Femur (tissue), 1 donor: ENCODE data around the gene TEAD4.

ENCODE experiments used
- DNase-seq: peaks from one replicate; pipeline ENCODE4 v3.0.0-alpha.2; 2017

The TEAD4 gene

DNA sequence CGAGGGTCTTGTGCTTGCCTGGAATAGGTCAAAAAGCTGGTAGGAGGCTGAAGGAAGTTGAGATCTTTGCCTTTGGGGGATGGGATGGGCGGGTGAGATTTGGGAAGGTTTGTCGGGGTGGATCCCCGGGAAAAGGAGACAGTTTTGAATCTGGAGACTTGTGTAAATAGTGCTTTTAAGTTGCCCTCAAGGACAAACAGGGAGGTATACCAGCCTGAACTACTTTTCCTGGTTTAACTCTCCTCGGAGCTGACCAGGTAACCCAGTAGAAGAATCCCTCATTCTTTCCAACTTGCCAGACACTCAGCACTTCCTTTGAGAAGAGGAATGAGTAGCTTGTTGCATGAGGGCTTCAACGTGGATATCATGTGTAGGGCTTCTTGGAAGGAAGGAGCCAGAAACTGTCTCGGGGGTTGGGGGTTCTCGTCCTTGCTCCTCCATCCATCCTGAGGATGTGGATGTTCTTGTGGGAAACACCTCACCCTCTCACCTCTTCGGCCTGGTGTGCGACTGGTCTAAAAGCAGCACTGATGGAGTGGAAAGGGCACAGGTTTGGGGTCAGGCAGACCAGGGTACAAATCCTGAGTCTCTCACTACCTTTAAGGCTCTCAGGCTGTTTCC is 1.9 kb downstream of the TEAD4 start:
- no peak for DNase-seq

DNA sequence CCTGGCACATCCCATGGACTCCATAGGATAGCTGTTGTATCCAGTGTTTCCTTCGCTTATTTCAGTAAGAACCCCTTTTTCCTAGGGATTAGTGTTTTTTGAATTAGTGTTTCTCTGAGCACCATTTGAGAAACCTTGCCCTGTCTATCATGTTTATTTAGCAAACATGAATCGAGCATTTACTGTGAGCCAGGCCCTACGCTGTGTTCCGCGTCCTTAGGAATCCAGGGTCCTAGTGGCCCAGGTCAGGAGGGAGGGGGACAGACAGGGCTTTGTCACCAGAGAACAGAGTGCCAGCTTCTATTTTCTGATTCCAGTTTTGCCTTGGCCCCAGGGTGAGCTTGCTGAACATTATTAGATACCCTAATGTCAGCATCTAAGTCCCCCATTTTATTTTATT is 2.5 kb downstream of the TEAD4 start:
- DNase-seq = no peak

DNA sequence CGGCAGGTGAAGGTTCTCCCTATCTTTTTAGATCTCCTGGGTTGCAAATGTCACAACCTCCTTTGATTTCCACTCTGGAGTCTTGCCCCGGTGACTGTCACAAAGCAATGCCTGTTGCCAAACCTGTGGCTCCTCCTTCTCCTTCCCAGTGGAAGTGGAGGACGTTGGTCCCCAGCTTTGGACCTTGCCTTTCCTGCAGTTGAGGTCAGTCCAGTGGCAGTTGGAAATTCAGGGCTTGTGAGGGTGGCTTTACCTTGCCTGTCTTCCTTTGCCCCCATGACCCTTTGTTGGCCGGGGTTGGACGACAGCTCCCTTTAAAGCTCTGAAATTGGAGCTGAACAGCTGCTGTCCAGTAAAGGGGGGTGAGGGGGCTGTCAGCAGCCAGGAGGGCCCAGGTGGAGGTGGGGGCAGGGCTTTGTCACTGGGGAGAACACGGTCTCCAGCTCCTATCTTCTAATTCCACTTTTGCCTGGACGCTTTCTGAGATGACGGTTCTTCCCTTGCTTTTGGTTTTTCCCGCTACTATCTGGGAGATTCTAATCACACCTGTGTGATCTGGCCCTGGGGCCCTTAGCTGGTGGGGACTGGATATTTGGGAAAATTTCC is 4.1 kb downstream of the TEAD4 start:
- peak; percentile 46 for DNase-seq

DNA sequence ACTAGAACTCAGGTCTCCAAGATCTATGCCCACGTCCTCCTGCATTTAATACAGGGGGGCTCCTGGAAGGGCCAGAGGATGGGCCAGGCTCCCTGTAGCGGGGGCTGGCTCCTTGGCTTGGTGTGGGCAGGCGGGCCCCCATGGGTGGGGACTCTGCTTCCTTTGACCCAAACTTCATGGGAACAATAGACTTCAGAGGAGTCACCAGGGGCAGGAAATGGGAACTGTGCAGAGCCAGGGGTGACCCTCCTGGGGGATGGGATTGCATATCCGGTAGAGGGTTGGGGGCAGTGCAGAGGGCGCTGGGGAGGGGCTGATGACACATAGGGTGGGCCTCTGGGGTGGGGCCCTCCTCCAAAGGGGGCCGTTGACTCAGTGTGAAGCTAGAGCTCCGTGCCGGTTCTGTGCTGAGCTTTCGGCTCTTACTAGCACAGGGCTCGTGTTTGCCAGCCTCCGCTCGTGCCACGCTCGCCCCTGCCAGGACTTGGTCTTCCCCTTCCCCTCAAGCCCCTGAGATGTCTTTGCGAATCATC is 4.6 kb downstream of the TEAD4 start:
- peak; percentile 46 for DNase-seq

DNA sequence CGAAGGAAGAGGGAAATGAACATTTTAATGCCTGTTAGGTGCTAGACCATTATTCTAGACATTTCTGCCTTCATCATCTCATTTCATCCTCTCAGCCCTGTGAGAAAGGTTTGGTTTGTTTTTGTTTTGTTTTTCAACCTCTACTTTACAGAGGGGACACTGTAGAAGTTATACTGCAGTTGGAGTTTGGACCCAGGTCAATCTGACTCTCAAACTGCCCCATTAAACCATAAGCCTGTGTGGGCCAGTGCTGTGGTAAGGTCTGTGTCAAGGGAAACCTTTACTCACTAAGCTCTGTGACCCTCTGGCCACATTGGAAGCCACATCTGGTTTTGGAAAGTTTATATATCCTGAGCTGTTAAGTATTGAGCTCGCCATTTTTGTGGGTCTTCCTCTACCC is 8.5 kb downstream of the TEAD4 start:
- DNase-seq = no peak

DNA sequence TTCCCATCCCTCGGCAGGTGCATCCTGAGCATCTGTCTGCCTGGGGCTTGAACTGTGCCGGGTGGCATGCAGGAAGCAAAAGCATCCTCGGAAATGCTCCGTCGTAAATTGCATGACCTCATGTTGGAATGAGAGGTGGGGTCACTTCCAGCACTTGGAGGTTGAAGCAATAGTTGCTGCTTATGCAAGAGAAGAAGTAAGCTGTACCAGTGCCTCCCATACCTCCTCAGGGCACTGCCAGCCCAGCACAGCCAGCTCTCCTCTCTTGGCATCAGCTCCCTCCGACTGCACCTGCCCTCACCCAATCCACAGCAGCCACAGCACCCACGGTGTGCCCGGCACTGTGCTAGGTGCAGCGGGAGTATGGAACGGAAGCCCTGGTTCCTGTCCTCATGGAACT is 11.5 kb downstream of the TEAD4 start:
- DNase-seq = no peak

DNA sequence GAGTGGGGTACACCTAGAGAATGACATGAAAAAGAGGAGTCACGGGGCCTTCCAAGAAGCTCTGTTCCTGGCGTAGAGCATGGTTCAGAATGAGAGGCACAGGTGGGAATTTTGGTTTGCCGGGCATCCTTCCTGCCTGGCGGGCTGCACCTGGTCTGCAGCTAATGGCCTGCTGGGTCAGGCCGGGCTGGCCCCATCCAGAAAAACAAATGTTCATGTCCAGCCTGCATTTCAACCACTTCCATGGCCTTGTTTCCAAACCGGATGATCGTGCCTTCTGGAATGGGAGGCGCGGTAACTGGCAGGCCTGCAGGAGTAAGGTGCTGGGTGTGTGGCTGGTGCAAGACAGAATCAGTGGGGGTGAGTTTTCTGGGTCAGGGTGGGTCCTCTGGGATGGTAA is 14.4 kb downstream of the TEAD4 start:
- DNase-seq = no peak

DNA sequence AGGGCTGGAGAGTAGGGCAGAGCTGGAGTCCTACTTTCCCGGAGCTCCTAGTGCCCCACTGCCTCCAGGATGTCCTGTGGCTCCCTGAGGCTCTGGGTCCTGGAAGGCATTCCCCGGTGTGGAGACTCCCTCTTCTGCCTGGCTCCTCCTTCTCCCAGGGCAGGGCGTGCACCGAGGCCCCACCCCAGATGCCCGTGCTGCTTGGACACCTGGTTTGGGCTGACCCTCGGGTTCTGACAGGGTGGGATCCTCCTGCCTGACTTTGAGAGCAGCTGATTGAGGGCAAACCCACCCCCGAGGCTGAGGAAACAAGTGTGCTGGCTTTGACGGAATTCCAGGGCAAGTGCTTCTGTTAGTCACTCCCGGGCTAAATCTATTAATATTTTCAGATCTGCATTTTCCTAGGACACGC is 15.4 kb downstream of the TEAD4 start:
- DNase-seq = no peak

DNA sequence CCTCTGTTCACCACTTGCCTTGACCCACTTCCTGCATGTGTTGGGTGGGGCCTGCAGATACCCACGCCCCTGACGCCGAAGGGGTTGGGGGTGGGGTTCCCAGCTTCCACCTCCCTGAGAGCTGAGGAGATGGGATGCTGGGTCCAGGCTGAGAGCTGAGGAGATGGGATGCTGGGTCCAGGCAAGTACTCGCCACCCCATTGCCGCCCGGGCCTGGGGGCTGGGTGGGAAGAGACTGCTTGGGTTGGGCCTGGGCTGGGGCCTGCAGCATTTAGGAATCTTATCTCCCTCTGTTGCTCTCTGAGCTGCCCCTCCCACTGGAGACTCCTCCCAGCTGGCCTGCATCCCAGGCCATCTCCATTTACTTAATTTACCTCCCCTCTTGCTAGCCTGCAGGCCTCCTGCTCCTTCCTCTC is 17.4 kb downstream of the TEAD4 start:
- DNase-seq = no peak

DNA sequence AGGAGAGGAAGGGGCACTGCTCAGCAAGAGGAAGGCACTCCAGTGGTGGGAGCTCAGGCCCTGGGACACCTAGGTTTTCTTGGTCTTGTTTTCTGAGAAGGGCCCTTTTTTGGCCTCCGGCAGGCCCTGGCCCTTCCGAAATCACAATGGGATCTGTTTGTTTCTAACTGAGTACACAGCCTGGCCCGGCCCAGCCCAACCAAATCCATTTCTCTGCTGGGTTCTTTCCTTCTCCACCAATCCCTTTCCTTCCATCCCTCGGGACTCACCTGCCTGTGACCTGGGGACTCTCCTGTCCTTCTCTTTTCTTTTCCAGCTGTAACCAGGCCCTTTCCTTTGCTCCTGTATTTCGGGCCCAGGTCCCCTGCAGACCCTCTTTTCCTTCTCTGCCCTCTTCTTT is 18.6 kb downstream of the TEAD4 start:
- no peak for DNase-seq

DNA sequence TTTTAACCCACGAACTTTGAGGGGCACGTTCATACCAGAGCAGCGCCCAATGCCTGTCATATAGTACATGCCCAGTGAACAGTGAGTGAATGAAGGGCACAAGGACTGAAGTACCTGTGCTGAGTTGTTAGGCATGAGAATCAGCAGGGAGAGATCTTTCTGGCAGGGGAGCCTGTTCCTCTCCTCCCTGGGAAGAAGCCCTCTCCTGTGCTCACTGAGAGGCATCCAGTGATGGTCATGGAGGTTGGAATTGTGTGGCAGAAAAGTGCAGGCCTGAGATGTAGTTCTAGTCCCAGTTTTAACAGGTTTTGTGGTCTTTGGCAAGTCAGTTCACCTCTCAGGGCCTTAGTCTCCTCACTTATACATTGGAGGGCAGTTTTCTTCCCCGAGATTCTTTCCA is 20.6 kb downstream of the TEAD4 start:
- DNase-seq = no peak

DNA sequence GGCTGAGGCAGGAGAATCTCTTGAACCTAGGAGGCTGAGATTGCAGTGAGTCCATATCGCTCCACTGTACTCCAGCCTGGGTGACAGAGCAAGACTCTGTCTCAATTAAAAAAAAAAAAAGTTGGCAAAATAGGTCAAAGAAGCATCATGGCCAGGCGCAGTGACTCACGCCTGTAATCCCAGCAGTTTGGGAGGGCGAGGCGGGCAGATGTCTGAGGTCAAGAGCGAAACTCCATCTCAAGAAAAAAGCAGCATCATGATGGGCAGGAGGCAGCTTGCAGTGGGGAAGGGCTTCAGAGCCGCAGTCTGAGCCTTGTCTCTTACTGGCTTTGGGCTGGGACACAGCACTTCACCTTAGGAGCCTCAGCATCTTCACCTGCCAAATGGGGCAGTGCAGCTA is 21.4 kb downstream of the TEAD4 start:
- DNase-seq = no peak

DNA sequence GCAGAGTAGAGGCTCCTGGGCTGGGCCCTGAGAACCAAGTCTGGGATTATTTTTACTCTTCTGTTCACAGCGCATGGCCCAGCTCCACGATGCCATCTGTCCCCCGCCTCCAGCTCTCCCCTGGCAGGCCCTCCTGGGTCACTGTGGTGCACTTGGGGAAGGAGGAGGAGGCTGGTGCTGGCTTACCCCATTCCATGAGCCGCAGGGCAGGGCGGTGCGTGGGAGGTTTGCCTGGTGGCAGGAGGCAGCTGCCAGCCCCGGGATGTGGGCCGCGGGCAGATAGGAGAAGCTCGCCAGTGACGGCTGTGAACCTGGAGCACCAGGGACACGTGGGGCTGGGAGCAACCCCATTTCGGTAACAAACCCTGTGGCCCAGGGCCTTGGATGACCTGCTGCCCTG is 23.2 kb downstream of the TEAD4 start:
- DNase-seq = no peak

DNA sequence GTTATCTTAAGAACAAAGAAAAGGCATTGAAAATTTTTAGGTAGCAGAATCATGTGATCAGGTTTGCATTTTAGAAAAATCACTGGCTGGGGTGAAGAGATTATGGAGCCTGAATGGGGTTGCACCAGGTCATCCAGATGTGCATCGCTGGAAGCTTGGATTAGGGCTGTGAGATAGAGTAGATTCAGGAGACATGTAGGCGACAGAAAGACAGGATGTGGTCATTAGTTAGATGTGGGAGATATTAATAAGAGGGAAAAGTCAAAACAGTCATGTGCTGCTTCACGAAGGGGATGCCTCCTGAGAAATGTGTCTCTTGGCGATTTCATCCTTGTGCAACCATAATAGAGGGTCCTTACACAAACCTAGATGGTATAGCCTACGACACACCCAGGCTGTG is 25.1 kb downstream of the TEAD4 start:
- DNase-seq = no peak

DNA sequence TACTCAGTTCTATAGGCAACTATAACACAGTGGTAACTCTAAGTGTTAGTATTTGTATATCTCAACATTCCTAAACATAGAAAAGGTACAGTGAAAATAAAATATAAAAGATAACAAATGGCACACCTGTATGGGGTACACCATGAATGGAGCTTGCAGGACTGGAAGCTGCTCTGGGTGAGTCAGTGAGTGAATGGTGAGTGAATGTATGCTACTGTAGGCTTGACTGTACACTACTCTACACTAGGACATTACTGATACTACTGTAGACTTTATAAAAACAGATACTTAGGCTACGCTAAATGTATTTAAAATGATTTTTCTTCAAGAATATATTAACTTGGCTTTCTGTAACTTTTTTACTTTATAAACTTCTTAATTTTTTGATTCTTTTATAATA is 25.5 kb downstream of the TEAD4 start:
- no peak for DNase-seq

DNA sequence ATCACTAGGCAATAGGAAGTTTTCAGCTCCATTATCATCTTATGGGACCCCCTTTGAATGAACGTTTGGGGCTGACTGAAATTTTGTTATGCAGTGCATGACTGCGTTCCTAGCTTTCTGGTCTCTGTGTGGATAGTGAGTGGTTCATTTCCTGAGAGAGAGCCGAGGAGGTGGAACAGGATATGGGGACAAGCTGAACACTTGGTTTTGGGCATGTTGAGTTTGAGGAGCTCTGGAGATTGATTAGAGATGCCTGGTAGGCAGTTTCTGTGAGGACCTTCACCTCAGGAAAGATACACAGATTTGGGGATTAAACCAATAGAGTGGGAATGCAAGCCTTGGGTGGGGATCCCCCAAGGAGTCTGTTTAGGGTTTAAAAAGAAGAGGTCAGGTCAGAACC is 27.7 kb downstream of the TEAD4 start:
- DNase-seq = no peak

DNA sequence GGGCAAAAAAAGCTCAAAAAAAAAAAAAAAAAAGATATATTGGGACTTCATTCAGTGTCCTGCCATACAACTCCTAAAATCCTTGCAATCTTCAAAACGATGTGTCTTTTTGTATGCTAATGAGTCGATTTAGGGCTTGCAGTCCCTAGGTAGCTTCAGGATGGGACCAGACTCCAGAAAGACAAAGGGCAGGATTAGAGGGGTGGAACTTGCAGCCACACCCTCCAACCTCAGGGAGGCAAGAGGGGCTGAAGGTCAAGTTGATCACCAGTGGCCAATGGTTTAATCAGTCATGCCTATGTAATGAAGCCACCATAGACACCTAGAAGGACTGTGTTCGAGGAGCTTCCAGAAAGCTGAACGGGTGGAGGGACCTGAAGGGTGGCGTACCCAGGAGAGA is 29.3 kb downstream of the TEAD4 start:
- DNase-seq = no peak

DNA sequence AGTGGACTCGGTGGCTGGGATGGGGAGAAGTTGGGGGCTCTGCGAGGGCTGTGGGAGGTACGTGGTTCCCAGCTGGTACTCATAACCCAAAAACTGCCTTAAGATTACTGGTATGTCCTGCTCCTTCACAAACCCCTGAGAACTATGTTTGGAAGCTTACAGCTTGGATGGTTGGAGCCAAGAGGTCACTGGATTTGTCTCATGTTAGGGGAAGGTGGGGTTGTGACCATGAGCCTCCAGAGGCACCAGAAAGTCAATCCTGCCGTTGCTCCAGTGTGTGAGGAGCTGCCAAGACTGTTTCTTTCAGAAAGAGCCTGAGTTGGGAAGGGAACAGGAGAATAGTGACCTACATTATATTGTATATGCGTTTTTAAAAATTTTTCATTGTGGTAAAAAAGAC is 33.5 kb downstream of the TEAD4 start:
- no peak for DNase-seq

DNA sequence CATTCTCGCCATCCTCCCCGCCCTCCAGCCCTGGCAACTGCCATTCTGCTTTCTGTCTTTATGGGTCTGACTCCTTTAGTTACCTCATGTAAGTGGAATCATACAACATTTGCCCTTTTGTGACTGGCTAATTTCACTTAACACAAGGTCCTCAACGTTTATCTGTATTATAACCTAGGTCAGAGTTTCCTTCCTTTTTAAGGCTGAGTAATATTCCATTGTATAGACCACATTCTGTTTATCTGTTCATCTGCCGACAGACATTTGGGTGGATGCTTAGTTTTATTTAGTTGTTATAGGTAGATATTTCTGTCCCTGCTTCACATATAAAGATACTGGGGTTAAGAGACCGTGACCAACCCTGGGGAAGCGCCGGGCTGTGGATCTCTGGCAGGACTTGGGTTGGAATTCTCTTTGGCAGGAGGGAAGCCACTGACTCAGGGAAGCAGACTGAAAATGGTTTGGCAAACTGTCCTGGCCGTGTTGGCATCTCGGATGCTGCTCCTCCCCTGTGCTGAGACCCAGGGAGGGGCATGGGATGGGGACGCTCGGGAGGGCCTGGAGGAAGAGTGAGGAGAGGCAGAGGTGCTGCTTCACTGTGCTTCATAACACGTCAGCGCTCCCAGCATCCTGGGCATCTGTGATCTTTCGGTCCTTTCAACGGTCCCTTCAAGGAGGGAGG is 38.9 kb downstream of the TEAD4 start:
- DNase-seq = no peak

DNA sequence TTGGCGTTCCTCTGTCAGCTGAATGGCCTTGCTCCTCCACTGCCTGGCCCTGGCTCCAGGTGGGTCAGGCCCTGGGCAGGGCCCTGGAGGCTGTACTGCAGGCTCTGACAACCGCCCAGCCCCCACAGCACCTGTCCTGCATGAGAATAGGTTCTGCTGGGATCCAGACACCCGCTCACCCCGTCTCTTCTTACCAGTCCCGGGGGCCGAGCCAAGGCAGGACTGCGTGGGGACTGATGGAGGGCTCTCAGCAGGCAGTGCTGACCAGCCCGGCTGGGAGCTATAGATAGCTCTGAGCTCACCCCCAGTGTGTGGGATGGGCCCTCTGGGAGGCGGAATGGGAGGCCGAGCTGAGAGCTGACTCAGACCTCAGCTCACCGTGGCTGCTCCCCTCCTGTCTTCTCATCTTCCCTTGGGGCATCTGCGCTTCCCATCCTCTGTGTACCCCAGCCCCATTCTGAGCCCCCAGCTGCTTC is 39.6 kb downstream of the TEAD4 start:
- DNase-seq = peak; percentile 79

DNA sequence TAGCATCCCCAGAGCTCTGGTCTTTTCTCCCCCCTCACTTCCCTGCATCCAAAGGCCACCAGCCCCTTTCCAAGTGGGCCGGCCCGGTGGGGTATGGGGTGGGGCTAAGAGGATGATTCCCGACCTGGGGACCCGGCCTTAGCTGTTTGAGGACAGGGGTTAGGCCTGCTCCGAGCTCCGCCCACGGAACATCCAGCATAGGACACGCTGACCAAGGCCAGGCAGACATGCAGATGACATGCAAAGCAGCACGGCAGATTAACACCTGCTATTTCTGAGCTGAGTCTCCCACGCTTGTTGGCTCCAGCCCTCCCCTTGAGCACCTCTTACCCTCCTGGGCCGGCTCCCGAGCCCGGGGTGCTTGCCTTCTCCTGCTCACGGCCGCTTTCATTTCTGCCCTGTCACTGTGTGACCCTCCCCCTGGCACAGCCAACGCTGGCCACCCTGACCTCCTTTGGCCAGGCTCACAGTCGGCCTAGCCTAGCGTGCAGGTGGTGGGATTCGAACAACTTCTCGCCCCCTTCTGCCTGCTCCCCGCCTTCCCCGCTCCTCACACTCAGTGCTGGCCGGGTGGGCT is 40.2 kb downstream of the TEAD4 start:
- DNase-seq = no peak

DNA sequence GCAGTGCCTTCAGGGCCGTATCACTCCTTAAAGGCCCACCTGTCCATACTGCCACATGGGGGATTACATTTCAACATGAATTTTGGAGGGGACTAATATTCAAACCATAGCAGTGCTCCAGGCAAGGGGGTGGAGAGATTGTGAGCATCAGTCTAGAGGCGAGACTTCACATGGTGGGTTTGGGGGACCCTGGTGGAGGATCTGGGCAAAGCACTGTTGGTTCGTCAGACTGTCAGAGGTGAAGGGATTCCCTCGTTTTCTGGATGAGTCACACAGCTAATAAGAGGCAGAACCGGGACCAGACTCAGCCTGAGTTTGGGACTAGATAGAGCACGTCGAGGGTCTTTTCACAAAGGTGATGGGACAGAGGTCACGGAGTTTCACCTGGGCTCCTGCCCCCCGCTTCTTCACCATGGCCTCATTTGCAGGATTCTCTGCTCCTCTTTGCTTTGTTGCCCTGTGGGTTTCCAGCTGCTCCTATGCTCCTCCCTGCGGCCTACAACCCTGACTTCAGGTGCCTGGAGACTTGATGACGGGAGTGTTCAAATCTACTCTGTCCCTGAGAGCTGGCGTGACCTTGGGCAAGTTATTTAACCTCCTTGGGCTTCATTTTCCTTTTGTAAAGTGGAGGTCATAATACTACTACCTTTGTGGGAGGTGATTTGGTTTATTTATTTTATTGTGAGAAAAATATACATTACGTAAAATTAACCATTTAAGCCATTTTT is 41.5 kb downstream of the TEAD4 start:
- DNase-seq = no peak

DNA sequence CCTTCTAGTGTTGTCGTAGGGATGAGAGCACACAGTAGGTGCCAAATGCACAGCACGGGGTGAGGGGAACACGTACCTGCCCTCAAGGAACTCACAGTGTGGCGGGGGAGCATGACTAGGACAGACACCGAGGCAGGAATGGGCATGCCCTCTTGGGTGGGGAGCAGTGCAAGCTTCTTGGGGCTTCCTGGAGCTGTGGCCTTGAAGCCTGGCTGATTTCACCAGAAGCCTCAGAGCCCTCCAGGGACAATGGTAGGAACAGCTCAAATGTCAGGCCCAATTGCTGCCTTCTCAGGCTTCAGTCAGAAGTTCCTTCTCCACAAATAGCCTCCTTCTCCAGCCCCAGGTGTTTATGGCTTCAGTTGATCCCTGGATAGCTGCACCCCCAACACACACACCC is 43.4 kb downstream of the TEAD4 start:
- DNase-seq = no peak
